ENCODE data around the gene ELANE.

ELANE gene

GRCh38 chr19:852136-853013 is at the start of gene ELANE:
ELANE (plus strand) TSS chr19:852303; CDS start chr19:852329, 26 bp downstream.
- DNase-seq = no peak

- DNase-seq = no peak
These were observed 49.5 kb upstream of the ELANE start for GRCh38 chr19:802498-803098.

- peak in 1 of 2 experiments; percentile 21 for DNase-seq
These were observed 49.0 kb upstream of the ELANE start for GRCh38 chr19:803099-803561.

- peak in 1 of 2 experiments; percentile 23 for DNase-seq
These were observed 48.3 kb upstream of the ELANE start for GRCh38 chr19:803686-804418.

GRCh38 chr19:804419-805165 is 47.5 kb upstream of the ELANE start:
- no peak for DNase-seq

GRCh38 chr19:805166-805551 is 46.9 kb upstream of the ELANE start:
- DNase-seq = peak in 1 of 2 experiments; percentile 54

- no peak for DNase-seq
These were observed 46.2 kb upstream of the ELANE start for GRCh38 chr19:805600-806550.

GRCh38 chr19:806815-807421 is 45.2 kb upstream of the ELANE start:
- DNase-seq = no peak

- no peak for DNase-seq
These were observed 44.3 kb upstream of the ELANE start for GRCh38 chr19:807627-808422.

GRCh38 chr19:808423-808775 is 43.7 kb upstream of the ELANE start:
- no peak for DNase-seq

- no peak for DNase-seq
These were observed 41.8 kb upstream of the ELANE start for GRCh38 chr19:810077-810855.

- DNase-seq = peak in 1 of 2 experiments; percentile 43
These were observed 41.1 kb upstream of the ELANE start for GRCh38 chr19:810883-811489.

- DNase-seq = no peak
These were observed 40.5 kb upstream of the ELANE start for GRCh38 chr19:811506-812048.

GRCh38 chr19:812049-812746 is 39.9 kb upstream of the ELANE start:
- DNase-seq = peak in 1 of 2 experiments; percentile 44

- DNase-seq = no peak
These were observed 39.3 kb upstream of the ELANE start for GRCh38 chr19:812747-813218.

GRCh38 chr19:813219-814151 is 38.6 kb upstream of the ELANE start:
- peak in 1 of 2 experiments; percentile 51 for DNase-seq

Data from activated T-cell treated with anti-CD3 and anti-CD28 coated beads, Interleukin-2, amount 50 U/mL, for 48 hours (primary cell).